H9 (cell line): ENCODE data around the gene LRMDA. TPM values are rescaled to one million over a fixed set of nuclear protein-coding genes. Genes with fewer than 3 reads are reported as not detected.

ENCODE experiments used
- DNase-seq: peaks from one replicate; pipeline ENCODE4 v3.0.0-alpha.2; 2017
- H2AFZ ChIP-seq: one replicate; pipeline ENCODE4 v1.6.1; 2013; ENCODE audit warnings: mild to moderate bottlenecking, low read length, control low read depth, moderate library complexity
- H2AK5ac ChIP-seq: 2 replicates; pipeline ENCODE4 v1.6.1; 2013; ENCODE audit warnings: low read length, control low read depth, mixed read lengths; ENCODE audit not compliant: insufficient read length
- H2BK120ac ChIP-seq: one replicate; pipeline ENCODE4 v1.6.1; 2013; ENCODE audit warnings: low read depth, mild to moderate bottlenecking, low read length, control low read depth, inconsistent platforms; ENCODE audit not compliant: poor library complexity, severe bottlenecking
- H2BK12ac ChIP-seq: 2 replicates; pipeline ENCODE4 v1.6.1; 2013; ENCODE audit warnings: low read length, control low read depth, mixed read lengths, low read depth; ENCODE audit not compliant: insufficient read length
- H2BK15ac ChIP-seq: 2 replicates; pipeline ENCODE4 v1.6.1; 2013; ENCODE audit warnings: low read depth, low read length, control low read depth
- H2BK20ac ChIP-seq: one replicate; pipeline ENCODE4 v1.6.1; 2013; ENCODE audit warnings: low read depth, mild to moderate bottlenecking, low read length, control low read depth, inconsistent platforms; ENCODE audit not compliant: poor library complexity, severe bottlenecking
- H2BK5ac ChIP-seq: 2 replicates; pipeline ENCODE4 v1.6.1; 2013; ENCODE audit warnings: low read length, control low read depth, mixed read lengths; ENCODE audit not compliant: insufficient read length
- H3K14ac ChIP-seq: 2 replicates; pipeline ENCODE4 v1.6.1; 2013; ENCODE audit warnings: low read length, control low read depth; ENCODE audit not compliant: insufficient read depth
- H3K18ac ChIP-seq: 2 replicates; pipeline ENCODE4 v1.6.1; 2013; ENCODE audit warnings: low read depth, mild to moderate bottlenecking, mixed read lengths, low read length, control low read depth; ENCODE audit not compliant: insufficient read length
- H3K23ac ChIP-seq: 2 replicates; pipeline ENCODE4 v1.6.1; 2013; ENCODE audit warnings: low read length, control low read depth, mixed read lengths, low read depth; ENCODE audit not compliant: insufficient read length
- H3K23me2 ChIP-seq: 2 replicates; pipeline ENCODE4 v1.6.1; 2013; ENCODE audit warnings: low read depth, mild to moderate bottlenecking, mixed read lengths, low read length, control low read depth; ENCODE audit not compliant: insufficient read length, poor library complexity, severe bottlenecking
- H3K27ac ChIP-seq: 2 replicates; pipeline ENCODE4 v1.5.1; 2013; ENCODE audit warnings: low read length, control low read depth, mixed read lengths, low read depth; ENCODE audit not compliant: insufficient read length
- H3K27me3 ChIP-seq: 2 replicates; pipeline ENCODE4 v1.6.1; 2013; ENCODE audit warnings: low read length, control low read depth, inconsistent platforms; ENCODE audit not compliant: insufficient read depth
- H3K4ac ChIP-seq: 2 replicates; pipeline ENCODE4 v1.6.1; 2013; ENCODE audit warnings: low read depth, mild to moderate bottlenecking, control low read depth, inconsistent platforms, low read length, moderate library complexity
- H3K4me1 ChIP-seq: 2 replicates; pipeline ENCODE4 v1.6.1; 2013; ENCODE audit warnings: low read length, control low read depth, inconsistent platforms; ENCODE audit not compliant: insufficient read depth
- H3K4me2 ChIP-seq: 2 replicates; pipeline ENCODE4 v1.6.1; 2013; ENCODE audit warnings: low read length, control low read depth, mixed read lengths; ENCODE audit not compliant: insufficient read length, insufficient read depth
- H3K56ac ChIP-seq: 2 replicates; pipeline ENCODE4 v1.6.1; 2013; ENCODE audit warnings: low read depth, mild to moderate bottlenecking, mixed read lengths, low read length, control low read depth; ENCODE audit not compliant: insufficient read length
- H3K79me1 ChIP-seq: 2 replicates; pipeline ENCODE4 v1.6.1; 2013; ENCODE audit warnings: low read depth, mild to moderate bottlenecking, moderate library complexity, low read length, control low read depth, inconsistent platforms; ENCODE audit not compliant: insufficient read depth, poor library complexity, severe bottlenecking
- H3K79me2 ChIP-seq: 2 replicates; pipeline ENCODE4 v1.6.1; 2013; ENCODE audit warnings: low read length, control low read depth, inconsistent platforms; ENCODE audit not compliant: insufficient read depth
- H3K9ac ChIP-seq: 2 replicates; pipeline ENCODE4 v1.6.1; 2013; ENCODE audit warnings: low read length, control low read depth, mixed read lengths; ENCODE audit not compliant: insufficient read length; ENCODE audit errors: extremely low read depth
- H3K9me3 ChIP-seq: one replicate; pipeline ENCODE4 v1.6.1; 2013; ENCODE audit warnings: low read depth, low read length, inconsistent platforms; ENCODE audit not compliant: control insufficient read depth
- H3T11ph ChIP-seq: one replicate; pipeline ENCODE4 v1.6.1; 2013; ENCODE audit warnings: mild to moderate bottlenecking, low read length, control low read depth, inconsistent platforms
- H4K20me1 ChIP-seq: one replicate; pipeline ENCODE4 v1.6.1; 2013; ENCODE audit not compliant: control insufficient read depth, insufficient read length, insufficient read depth
- H4K5ac ChIP-seq: 2 replicates; pipeline ENCODE4 v1.6.1; 2013; ENCODE audit warnings: low read depth, mild to moderate bottlenecking, mixed read lengths, low read length, control low read depth; ENCODE audit not compliant: insufficient read length
- H4K8ac ChIP-seq: replicated peaks from 2 replicates; pipeline ENCODE4 v1.6.1; 2013; ENCODE audit warnings: low read length, control low read depth, mixed read lengths, low read depth; ENCODE audit not compliant: insufficient read length
- H4K91ac ChIP-seq: 2 replicates; pipeline ENCODE4 v1.6.1; 2013; ENCODE audit warnings: low read depth, mild to moderate bottlenecking, moderate library complexity, mixed read lengths, low read length, control low read depth; ENCODE audit not compliant: insufficient read length
- H3K27ac Mint-ChIP-seq, 3 experiments: 2 replicates in 2 of 3; 3 replicates in 1 of 3; pipeline ENCODE4 v1.8.0; 2020 to 2021; ENCODE audit warnings: mixed read lengths in 3 of 3, mild to moderate bottlenecking in 1 of 3, moderate library complexity in 1 of 3
- H3K27me3 Mint-ChIP-seq: 2 replicates; pipeline ENCODE4 v1.8.0; 2021; ENCODE audit warnings: low read depth, mild to moderate bottlenecking, moderate library complexity, mixed read lengths
- H3K36me3 Mint-ChIP-seq, 3 experiments: 2 replicates in 2 of 3; 3 replicates in 1 of 3; pipeline ENCODE4 v1.8.0; 2020 to 2021; ENCODE audit warnings: low read depth in 3 of 3, mixed read lengths in 3 of 3; ENCODE audit not compliant: insufficient read depth in 1 of 3
- H3K4me1 Mint-ChIP-seq, 2 experiments: 2 replicates each; pipeline ENCODE4 v1.8.0; 2020; ENCODE audit warnings: mixed read lengths in 2 of 2
- H3K4me3 Mint-ChIP-seq, 2 experiments: 2 replicates in 1 of 2; 3 replicates in 1 of 2; pipeline ENCODE4 v1.8.0; 2020 to 2021; ENCODE audit warnings: mild to moderate bottlenecking in 2 of 2, mixed read lengths in 2 of 2, moderate library complexity in 1 of 2
- H3K9me3 Mint-ChIP-seq, 2 experiments: 2 replicates in 1 of 2; 3 replicates in 1 of 2; pipeline ENCODE4 v1.8.0; 2020; ENCODE audit warnings: mild to moderate bottlenecking in 2 of 2, mixed read lengths in 2 of 2, moderate library complexity in 1 of 2
- WGBS: extraction: QIAGEN DNeasy Blood & Tissue Kit; methylation state at CpG from one replicate; pipeline ENCODE4 v1.1.7; 2013; ENCODE audit warnings: missing lambda C conversion rate, low lambda C conversion rate, mixed read lengths; ENCODE audit not compliant: insufficient read length; ENCODE audit errors: extremely low coverage; 5-methylcytosine and 5-hydroxymethylcytosine counted together
- total RNA-seq: library from RNA; stranded (reverse); gene quantifications from 2 replicates; pipeline ENCODE4 v1.2.1, GENCODE V29; 2021
- TF ChIP-seq, protein P1 (sequence below): fragments of 200-600 bp; sonication (generic); conservative IDR thresholded peaks from 3 replicates; pipeline ENCODE4 v1.8.0; 2021; ENCODE audit warnings: antibody characterized with exemption, mild to moderate bottlenecking

Gene LRMDA
- total RNA-seq, 1 experiment from 2014 or later = 1.8 TPM

DNA sequence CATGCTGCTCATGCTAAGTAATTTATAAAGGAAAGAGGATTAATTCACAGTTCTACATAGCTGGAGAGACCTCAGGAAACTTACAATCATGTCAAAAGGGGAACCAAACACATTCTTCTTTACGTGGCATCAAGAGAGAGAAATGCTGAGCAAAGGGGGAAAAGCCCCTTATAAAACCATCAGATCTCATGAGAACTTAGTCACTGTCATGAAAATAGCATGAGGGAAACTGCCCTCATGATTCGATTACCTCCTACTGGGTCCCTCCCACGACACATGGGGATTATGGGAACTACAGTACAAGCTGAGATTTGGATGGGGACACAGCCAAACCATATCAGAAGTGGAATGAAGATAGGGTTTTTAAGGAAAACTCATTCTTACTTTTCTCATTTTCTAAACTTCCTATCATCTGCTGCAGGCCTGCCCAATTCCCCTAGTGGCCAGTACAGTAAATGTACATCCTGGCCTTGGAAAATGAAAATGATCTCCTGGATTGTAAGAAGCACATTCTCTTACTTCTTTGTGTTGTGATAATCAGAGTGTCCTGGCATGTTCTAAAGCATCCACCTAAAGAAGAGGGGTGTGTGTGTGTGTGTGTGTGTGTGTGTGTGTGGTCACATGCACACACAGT is 421.5 kb downstream of the LRMDA start:
- H3K27ac Mint-ChIP-seq = no peak overlapping the region
- H4K8ac ChIP-seq = no peak overlapping the region
- no peak overlapping the region for H2BK12ac ChIP-seq
- no peak overlapping the region for H3K4me3 Mint-ChIP-seq
- H4K91ac ChIP-seq = no peak overlapping the region
- H3K4me1 ChIP-seq = no peaks in the 10 kb centered on the region; the same call in 1 of the 2 replicates
- H3K36me3 Mint-ChIP-seq = peaks cover 0 to 8% (median 0%) of the 10 kb centered on the region in 3 experiments; a peak in 3 of 7 replicates
- H3K27me3 Mint-ChIP-seq = no peaks in the 10 kb centered on the region
- H4K20me1 ChIP-seq = no peaks in the 10 kb centered on the region
- no peaks in the 10 kb centered on the region for H3K27me3 ChIP-seq
- H3K56ac ChIP-seq = no peak overlapping the region
- peaks cover 5 to 8% of the 10 kb centered on the region in 2 experiments; a peak in 4 of 5 replicates for H3K9me3 Mint-ChIP-seq
- H3K4me2 ChIP-seq = no peak overlapping the region
- no peak overlapping the region for H2BK5ac ChIP-seq
- no peak overlapping the region for H3K23ac ChIP-seq
- H3K14ac ChIP-seq = no peak overlapping the region
- H3K23me2 ChIP-seq = no peaks in the 10 kb centered on the region
- TF ChIP-seq, protein P1, sequence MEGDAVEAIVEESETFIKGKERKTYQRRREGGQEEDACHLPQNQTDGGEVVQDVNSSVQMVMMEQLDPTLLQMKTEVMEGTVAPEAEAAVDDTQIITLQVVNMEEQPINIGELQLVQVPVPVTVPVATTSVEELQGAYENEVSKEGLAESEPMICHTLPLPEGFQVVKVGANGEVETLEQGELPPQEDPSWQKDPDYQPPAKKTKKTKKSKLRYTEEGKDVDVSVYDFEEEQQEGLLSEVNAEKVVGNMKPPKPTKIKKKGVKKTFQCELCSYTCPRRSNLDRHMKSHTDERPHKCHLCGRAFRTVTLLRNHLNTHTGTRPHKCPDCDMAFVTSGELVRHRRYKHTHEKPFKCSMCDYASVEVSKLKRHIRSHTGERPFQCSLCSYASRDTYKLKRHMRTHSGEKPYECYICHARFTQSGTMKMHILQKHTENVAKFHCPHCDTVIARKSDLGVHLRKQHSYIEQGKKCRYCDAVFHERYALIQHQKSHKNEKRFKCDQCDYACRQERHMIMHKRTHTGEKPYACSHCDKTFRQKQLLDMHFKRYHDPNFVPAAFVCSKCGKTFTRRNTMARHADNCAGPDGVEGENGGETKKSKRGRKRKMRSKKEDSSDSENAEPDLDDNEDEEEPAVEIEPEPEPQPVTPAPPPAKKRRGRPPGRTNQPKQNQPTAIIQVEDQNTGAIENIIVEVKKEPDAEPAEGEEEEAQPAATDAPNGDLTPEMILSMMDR = peak; percentile 64
- WGBS = no CpG with 5 or more reads among the region's 3 CpGs
- H2AK5ac ChIP-seq = no peak overlapping the region
- H3K4ac ChIP-seq = no peak overlapping the region
- no peak overlapping the region for H2AFZ ChIP-seq
- H3K9ac ChIP-seq = no peak overlapping the region
- H3T11ph ChIP-seq = no peak overlapping the region
- H3K18ac ChIP-seq = no peak overlapping the region
- H3K27ac ChIP-seq = no peak overlapping the region
- peaks cover 26 to 28% of the 10 kb centered on the region in 2 experiments for H3K4me1 Mint-ChIP-seq
- no peaks in the 10 kb centered on the region for H3K79me2 ChIP-seq
- no peak overlapping the region for H2BK20ac ChIP-seq
- no peak overlapping the region for H2BK15ac ChIP-seq
- H2BK120ac ChIP-seq = no peak overlapping the region
- no peak for DNase-seq
- no peak overlapping the region for H4K5ac ChIP-seq
- H3K9me3 ChIP-seq = no peaks in the 10 kb centered on the region
- no peaks in the 10 kb centered on the region for H3K79me1 ChIP-seq
